Hippocampal formation (tissue), 2 donors: ENCODE measurements around the gene XYLB.

Experiments
- DNase-seq, 2 donors: peaks; one replicate each; lab custom pipeline; 2025; lab: John Stamatoyannopoulos, UW

The XYLB gene

DNA sequence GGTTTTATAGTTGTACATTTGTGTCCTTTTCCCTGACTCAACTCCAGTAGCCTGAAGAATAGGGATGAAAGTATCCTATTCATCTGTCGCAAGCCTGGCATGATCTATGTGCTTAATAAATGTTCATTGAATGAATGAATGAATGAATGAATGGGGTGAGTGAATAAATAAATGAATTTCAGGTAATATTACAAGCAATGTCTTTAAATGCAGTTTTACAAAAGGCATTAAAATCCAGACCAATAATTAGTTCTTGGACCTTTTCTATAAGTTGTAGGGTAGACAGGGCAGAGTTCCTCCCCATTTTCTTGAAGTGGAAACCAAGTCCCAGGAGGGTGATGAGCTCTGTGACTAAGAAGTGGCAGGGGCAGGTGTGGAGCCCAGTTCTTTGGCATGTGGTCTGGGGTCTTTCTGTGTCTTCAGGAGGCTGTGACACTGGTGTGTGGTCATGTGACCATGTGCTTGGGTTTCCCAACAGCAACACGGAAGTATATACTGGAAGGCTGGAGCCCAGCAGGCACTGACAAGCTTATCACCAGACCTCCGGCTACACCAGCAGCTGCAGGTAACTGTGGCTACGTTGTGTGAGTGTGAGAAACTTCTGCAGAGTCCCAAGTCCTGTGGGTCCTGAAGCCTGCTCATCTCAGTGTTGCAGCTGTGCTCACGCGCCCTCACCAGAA is 18.3 kb downstream of the XYLB start:
- DNase-seq: no peak

DNA sequence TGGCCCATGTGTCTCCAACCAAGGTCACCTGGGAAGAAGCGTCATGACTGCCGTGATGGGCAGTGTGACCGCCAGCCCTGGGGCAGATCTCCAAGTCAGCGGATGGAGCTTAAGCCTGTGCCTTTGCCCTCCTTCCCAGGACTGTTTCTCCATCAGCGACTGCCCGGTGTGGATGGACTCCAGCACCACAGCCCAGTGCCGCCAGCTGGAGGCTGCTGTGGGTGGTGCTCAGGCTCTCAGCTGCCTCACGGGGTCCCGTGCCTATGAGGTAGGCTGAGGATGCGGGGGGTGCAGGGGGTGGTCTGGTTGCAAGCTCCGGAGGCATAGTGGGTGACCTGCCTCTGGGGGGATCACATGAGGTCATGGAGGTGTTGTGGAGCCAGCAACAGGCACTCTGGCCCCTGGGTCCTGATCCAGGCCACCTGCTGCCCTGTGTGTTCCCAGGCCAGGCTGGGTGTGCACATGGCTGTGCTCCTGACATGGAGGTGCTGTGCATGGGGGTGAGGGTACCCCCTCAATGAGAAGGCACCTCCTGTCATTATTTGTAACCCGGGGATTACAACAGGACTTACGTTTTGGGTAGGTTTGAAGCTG is 19.0 kb downstream of the XYLB start:
- no peak for DNase-seq

DNA sequence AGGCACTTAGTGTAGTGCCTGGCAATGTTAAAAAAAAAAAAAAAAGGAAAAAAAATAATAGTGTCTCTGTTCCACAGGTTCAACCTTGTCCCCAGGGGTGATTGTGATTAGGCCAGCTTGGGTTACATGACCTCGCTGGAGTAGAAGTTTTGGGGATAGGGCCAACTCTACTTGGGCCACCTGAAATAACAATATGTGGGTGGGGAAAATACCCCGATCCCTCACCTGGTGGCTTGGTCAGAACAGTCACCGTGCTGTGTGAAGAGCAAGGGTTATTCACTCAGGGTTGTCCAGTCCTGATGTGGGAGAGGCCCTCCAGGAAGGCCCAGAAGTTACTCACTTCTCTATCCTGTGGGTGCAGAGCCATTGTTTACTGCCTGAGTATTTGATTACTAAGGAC is 19.5 kb downstream of the XYLB start:
- no peak for DNase-seq

- no peak for DNase-seq
Measured at GRCh38 chr3:38367779-38368178, 21.2 kb downstream of the XYLB start.

DNA sequence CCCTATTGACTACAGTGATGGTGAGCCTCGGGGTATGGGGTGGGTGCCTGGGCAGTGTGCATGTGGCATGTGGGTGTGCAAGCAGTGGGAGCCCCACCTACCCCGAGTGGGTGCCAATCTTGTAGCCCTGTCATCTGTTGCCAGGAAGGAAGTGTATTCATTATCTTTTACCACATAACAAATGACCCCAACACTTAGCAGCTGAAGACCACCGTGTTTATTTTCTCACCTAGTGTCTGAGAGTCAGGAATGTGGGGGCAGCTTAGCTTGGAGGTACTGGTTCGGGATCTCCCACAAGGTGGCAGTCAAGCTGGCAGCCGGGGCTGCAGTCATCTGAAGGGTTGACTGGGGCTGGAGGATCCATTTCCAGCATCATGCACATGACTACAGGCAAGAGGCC is 21.7 kb downstream of the XYLB start:
- DNase-seq: no peak

DNA sequence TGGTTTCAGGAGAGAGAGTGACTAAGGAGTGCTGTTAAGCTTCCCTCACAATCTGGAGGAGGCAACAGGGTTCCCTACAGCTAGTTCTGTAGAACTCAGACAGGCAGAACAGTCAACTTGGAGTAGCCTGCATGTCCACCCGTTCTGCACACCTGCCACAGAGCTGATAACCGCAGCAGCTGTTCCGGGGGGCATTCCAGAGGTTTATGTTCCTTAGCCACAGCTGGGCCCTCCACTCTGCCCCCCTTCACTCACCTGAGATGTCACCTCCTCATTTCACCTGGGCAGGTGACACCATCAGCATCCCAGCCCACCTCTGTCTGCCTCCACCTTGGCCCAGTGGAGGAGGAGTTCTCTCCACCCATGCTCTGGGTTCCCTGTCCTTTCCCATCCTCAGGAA is 22.6 kb downstream of the XYLB start:
- no peak for DNase-seq

DNA sequence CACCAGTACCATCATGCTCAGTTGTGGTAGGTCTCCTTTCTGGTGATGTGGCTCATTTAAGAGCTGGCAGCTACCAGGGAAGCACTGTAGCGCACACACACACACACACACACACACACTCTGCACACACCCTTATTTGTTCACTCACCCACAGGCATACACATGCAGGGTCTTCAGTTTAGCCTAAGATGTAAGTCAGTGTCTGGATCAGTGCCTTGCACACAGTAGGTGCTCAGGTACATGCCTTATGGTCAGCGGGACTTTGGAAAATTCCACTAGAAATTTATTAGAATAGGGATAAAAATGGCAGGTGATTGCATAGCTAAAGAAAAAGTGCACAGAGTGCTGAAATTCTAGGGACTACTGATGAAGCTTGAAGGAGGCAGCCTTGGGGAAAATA is 23.6 kb downstream of the XYLB start:
- no peak for DNase-seq

DNA sequence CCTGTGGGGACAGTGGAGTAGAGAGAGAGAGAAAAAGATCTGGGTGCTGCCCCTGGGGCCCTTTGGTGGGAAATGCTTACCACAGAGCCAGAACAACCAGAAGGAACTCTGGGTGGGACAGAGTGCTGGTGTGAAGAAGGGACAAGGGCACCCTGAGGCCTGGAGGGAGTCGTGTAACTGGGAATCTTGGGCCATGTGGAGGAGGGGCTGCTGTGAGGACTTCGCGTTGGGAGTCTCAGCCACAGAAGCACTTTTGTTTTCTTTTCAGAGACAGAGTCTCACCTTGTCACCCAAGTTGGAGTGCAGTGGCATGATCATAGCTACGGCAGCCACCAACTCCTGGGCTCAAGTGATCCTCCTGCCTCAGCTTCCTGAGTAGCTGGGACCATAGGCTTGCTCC is 24.3 kb downstream of the XYLB start:
- no peak for DNase-seq

DNA sequence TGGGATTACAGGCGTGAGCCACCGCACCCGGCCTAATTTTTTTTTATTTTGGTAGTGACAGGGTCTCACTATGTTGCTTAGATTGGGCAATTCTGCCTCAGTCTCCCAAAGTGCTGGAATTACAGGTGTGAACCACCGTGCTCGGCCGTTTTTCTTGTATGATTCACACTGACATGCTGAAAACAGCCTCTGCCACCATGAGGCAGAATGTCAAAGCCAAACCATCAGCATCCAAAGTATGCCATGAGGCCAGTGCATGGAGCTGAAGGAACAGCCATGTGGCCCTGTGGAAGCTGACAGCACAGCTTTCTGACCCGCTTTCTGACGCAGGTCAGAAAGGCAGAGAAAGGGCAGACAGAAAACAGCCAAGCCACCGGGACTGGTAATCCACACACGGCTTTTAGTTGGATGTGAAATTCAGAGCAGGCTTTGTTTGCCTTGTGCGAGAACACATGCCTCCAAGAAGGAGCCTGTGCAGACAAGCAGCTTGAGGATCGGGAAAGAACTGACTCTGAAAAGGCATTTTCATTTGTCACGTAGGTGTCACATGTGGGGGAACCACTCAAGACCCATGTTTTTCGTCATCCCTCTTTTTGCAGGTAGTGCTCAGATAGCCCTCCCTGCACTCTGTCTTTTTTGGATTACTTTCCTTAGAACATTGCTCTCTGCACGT is 25.1 kb downstream of the XYLB start:
- no peak for DNase-seq

DNA sequence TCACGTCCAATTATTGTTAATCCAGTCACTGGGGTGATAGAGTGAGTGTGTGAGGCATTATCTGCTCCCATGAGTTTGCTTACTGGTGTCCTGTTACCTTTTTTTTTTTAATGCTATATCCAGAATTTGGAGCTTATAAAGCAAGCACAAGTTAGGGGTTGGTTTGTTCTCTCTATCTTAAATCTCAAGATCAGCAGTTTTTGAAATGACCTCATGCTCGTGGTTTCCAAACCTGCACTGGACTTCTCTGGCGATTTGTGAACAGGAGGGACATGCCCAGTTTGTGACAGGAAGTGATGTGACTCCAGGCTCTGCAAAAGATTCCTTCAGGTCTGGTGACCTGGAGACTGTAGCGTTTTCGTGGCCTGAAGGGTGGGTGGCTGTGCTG is 25.6 kb downstream of the XYLB start:
- no peak for DNase-seq

DNA sequence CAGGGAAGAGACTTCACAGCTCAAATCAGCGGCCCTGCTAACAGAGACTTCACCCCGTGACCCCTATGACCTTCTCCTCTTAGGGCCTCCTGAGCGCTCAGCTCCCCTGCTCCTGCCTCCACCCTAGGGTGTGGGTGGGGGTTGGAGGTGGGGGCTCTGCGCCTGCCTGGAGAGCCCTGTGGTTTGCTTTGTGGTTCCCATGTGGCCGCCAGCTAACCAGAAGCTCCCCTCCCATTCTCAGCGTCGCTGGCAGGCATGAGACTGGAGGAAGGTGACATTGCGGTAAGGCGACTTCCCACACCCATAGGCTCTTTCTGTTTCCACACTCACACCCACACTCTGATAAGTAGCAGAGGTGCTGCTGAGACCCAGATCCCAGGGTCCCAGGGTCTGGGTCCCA is 27.6 kb downstream of the XYLB start:
- DNase-seq: no peak

DNA sequence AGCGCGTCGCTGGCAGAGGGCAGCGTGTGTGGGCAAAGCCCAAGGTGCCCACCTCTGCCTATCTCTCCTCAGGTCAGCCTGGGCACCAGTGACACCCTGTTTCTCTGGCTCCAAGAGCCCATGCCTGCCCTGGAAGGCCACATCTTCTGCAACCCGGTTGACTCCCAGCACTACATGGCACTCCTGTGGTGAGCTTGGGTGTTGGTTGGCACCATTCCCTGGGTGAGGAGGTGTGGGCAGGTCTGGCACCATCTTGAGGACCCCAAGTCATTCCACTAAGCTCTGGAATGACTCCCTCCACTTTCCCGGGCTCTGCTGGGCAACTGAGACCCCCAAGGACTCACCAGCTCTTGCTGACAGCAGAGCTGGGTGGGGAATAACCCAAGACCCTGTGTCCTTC is 28.5 kb downstream of the XYLB start:
- no peak for DNase-seq

- DNase-seq: no peak
Measured at GRCh38 chr3:38375488-38376097, 29.0 kb downstream of the XYLB start.

GRCh38 chr3:38376098-38376816 is 29.7 kb downstream of the XYLB start:
- no peak for DNase-seq

- no peak for DNase-seq
Measured at GRCh38 chr3:38379201-38379770, 32.7 kb downstream of the XYLB start.

GRCh38 chr3:38382506-38383080 is 36.0 kb downstream of the XYLB start:
- no peak for DNase-seq

DNA sequence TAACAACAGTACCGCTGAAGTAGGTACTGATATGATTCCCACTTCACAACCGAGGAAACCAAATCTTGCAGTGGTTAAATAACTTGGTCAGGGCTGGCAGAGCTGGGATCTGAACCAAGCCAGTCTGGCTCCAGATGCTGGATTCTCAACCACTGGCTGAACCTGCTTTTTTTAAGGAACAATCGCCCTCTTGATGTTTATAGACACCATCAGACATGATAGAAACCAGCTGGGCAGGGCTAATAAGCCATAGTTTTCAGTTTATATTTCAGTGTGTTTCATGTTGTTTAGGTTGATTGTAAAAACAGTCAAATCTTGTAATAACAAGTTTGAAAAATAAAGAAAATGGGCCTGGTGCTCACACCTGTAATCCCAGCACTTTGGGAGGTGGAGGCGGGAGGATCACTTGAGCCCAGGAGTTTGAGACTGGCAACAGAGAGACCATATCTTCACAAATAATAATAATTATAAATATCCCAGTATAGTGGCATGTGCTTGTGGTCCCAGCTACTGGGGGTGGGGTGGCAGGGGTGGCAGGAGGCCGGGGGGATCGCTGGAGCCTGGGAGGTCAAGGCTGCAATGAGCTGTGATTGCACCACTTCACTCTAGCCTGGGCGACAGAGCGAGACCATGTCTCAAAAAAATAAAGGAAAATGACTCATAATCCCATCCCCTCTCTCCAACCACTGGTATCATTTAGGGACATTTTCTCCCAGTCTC is 36.7 kb downstream of the XYLB start:
- no peak for DNase-seq

- DNase-seq: no peak
Measured at GRCh38 chr3:38386992-38387750, 40.6 kb downstream of the XYLB start.

GRCh38 chr3:38387862-38388261 is 41.3 kb downstream of the XYLB start:
- no peak for DNase-seq

GRCh38 chr3:38392604-38393163 is 46.1 kb downstream of the XYLB start:
- DNase-seq: no peak
